SK-N-SH (cell line): Measurements from ENCODE around the gene EDRF1. TPM values are rescaled to one million over a fixed set of nuclear protein-coding genes. Genes with fewer than 3 reads are reported as not detected.

Experiments
- CTCF ChIA-PET: fragments of 300-600, 350-600 bp; formaldehyde crosslinking; extraction: SDS; loops from one replicate; lab custom pipeline; 2021; lab: Yijun Ruan, JAX
- POLR2A ChIA-PET: fragments of 350-600 bp; sonication (Branson Sonifier 250); formaldehyde crosslinking; extraction: SDS; loops from one replicate; lab custom pipeline; 2020; ENCODE audit warnings: antibody characterized with exemption, inconsistent platforms; lab: Yijun Ruan, JAX
- DNase-seq: peaks from one replicate; pipeline ENCODE4 v3.0.0; 2012
- H2AFZ ChIP-seq: fragments of 200-600 bp; sonication (generic); 2 replicates; pipeline ENCODE4 v1.8.1; 2016; ENCODE audit warnings: antibody characterized with exemption, mild to moderate bottlenecking, low read depth
- H3F3A ChIP-seq: fragments of 200-600 bp; sonication (generic); replicated peaks from 2 replicates; pipeline ENCODE3; 2016; ENCODE audit warnings: antibody characterized with exemption, mild to moderate bottlenecking; ENCODE audit not compliant: insufficient read depth
- H3K27ac ChIP-seq, 2 experiments: fragments of 200-500 bp in 1 of 2; fragments of 200-600 bp in 1 of 2; sonication (Bioruptor generic) in 1 of 2; sonication (generic), shearing (Covaris generic) in 1 of 2; 2 replicates each; pipeline versions ENCODE4 v1.5.1 to v1.6.1; 2014 to 2016; ENCODE audit warnings: low read depth in 2 of 2, inconsistent platforms in 1 of 2, low read length in 1 of 2, mild to moderate bottlenecking in 1 of 2, mixed read lengths in 1 of 2
- H3K27me3 ChIP-seq: fragments of 200-600 bp; sonication (generic), shearing (Covaris generic); 2 replicates; pipeline ENCODE4 v1.6.1; 2016; ENCODE audit warnings: mixed run types; ENCODE audit not compliant: insufficient read depth
- H3K36me3 ChIP-seq, 2 experiments: fragments of 200-500 bp in 1 of 2; fragments of 200-600 bp in 1 of 2; sonication (Bioruptor generic) in 1 of 2; sonication (generic) in 1 of 2; replicated peaks in 1 of 2; 2 replicates each; pipeline versions ENCODE3 to v1.5.1; 2014 to 2016; ENCODE audit warnings: low read length in 1 of 2, mild to moderate bottlenecking in 1 of 2; ENCODE audit not compliant: insufficient read depth in 2 of 2, control insufficient read depth in 1 of 2
- H3K4me1 ChIP-seq, 2 experiments: fragments of 200-500 bp in 1 of 2; fragments of 200-600 bp in 1 of 2; sonication (Bioruptor generic) in 1 of 2; sonication (generic), shearing (Covaris generic) in 1 of 2; 2 replicates each; pipeline versions ENCODE4 v1.5.1 to v1.6.1; 2014 to 2016; ENCODE audit warnings: low read depth in 1 of 2, low read length in 1 of 2, mixed run types in 1 of 2; ENCODE audit not compliant: insufficient read depth in 2 of 2, control insufficient read depth in 1 of 2
- H3K4me2 ChIP-seq: fragments of 200-600 bp; sonication (generic), shearing (Covaris generic); 2 replicates; pipeline ENCODE4 v1.6.1; 2017; ENCODE audit warnings: mixed run types
- H3K4me3 ChIP-seq, 2 experiments: fragments of 200-500 bp in 1 of 2; fragments of 200-600 bp in 1 of 2; sonication (Bioruptor generic) in 1 of 2; sonication (generic), shearing (Covaris generic) in 1 of 2; 2 replicates each; pipeline versions ENCODE4 v1.5.1 to v1.8.1; 2014 to 2016; ENCODE audit warnings: low read depth in 2 of 2, inconsistent platforms in 1 of 2, low read length in 1 of 2, mild to moderate bottlenecking in 1 of 2, mixed read lengths in 1 of 2, moderate library complexity in 1 of 2
- H3K79me2 ChIP-seq: fragments of 200-600 bp; sonication (generic); 2 replicates; pipeline ENCODE4 v1.8.1; 2017; ENCODE audit warnings: mild to moderate bottlenecking; ENCODE audit not compliant: insufficient read depth
- H3K9ac ChIP-seq: fragments of 200-600 bp; sonication (generic); 2 replicates; pipeline ENCODE4 v1.6.1; 2017; ENCODE audit warnings: mixed run types
- H3K9me2 ChIP-seq: fragments of 200-600 bp; sonication (generic); 2 replicates; pipeline ENCODE4 v1.6.1; 2017; ENCODE audit warnings: mixed run types
- H3K9me3 ChIP-seq: fragments of 200-600 bp; sonication (generic); 2 replicates; pipeline ENCODE4 v1.6.1; 2017; ENCODE audit warnings: mixed run types, mild to moderate bottlenecking, moderate library complexity
- H4K20me1 ChIP-seq: fragments of 200-600 bp; sonication (generic); 2 replicates; pipeline ENCODE4 v1.6.1; 2017; ENCODE audit warnings: mild to moderate bottlenecking, mixed run types; ENCODE audit not compliant: insufficient read depth
- CHD2 ChIP-seq: fragments of 150-350 bp; IDR thresholded peaks from 2 replicates; pipeline ENCODE4 v1.6.1; 2018; ENCODE audit warnings: low read length; ENCODE audit not compliant: partially characterized antibody
- ELF1 ChIP-seq: IDR thresholded peaks from 2 replicates; pipeline ENCODE4 v1.4.0; 2012
- EP300 ChIP-seq, 2 experiments: IDR thresholded peaks; 2 replicates each; pipeline versions ENCODE4 v1.4.0 to v1.6.1; 2012; ENCODE audit warnings: borderline replicate concordance in 1 of 2, low read depth in 1 of 2, low read length in 1 of 2
- EZH2phosphoT487 ChIP-seq: fragments of 200-600 bp; sonication (generic); IDR thresholded peaks from 2 replicates; pipeline ENCODE4 v1.6.1; 2017; ENCODE audit warnings: low read depth, mixed run types, mild to moderate bottlenecking, antibody characterized with exemption, moderate library complexity, borderline replicate concordance
- FOSL2 ChIP-seq: IDR thresholded peaks from 2 replicates; pipeline ENCODE4 v1.4.0; 2012; ENCODE audit warnings: low read depth, mild to moderate bottlenecking, moderate library complexity, borderline replicate concordance
- FOXJ3 ChIP-seq: sonication (generic); formaldehyde crosslinking; IDR thresholded peaks from 2 replicates; pipeline ENCODE4 v1.5.1; 2020; ENCODE audit warnings: mild to moderate bottlenecking, missing genetic modification reagents
- GABPA ChIP-seq: IDR thresholded peaks from 2 replicates; pipeline ENCODE4 v1.4.0; 2012; ENCODE audit warnings: low read depth, mild to moderate bottlenecking
- GATA2 ChIP-seq: sonication (generic); formaldehyde crosslinking; IDR thresholded peaks from 2 replicates; pipeline ENCODE4 v1.5.0; 2020; ENCODE audit warnings: mild to moderate bottlenecking, missing genetic modification reagents
- JUND ChIP-seq: IDR thresholded peaks from 2 replicates; pipeline ENCODE4 v1.4.0; 2012
- MAX ChIP-seq: IDR thresholded peaks from 2 replicates; pipeline ENCODE4 v1.4.0; 2012; ENCODE audit warnings: low read depth
- MEF2A ChIP-seq: IDR thresholded peaks from 2 replicates; pipeline ENCODE4 v1.4.0; 2012; ENCODE audit warnings: low read depth, borderline replicate concordance
- MXI1 ChIP-seq: IDR thresholded peaks from 2 replicates; pipeline ENCODE4 v1.6.1; 2012; ENCODE audit warnings: mild to moderate bottlenecking, low read depth, low read length, improper control_type of control experiment
- NFIC ChIP-seq: IDR thresholded peaks from 2 replicates; pipeline ENCODE4 v1.4.0; 2012; ENCODE audit warnings: borderline replicate concordance
- NRF1 ChIP-seq: IDR thresholded peaks from 2 replicates; pipeline ENCODE4 v1.6.1; 2012; ENCODE audit warnings: low read depth, mild to moderate bottlenecking, low read length
- PBX3 ChIP-seq: IDR thresholded peaks from 2 replicates; pipeline ENCODE4; 2012
- POLR2AphosphoS5 ChIP-seq: IDR thresholded peaks from 2 replicates; pipeline ENCODE4 v1.6.1; 2012; ENCODE audit warnings: low read depth, low read length
- RAD21 ChIP-seq: IDR thresholded peaks from 2 replicates; pipeline ENCODE4 v1.6.1; 2012; ENCODE audit warnings: mild to moderate bottlenecking, low read length
- RCOR1 ChIP-seq: fragments of 150-350 bp; IDR thresholded peaks from 2 replicates; pipeline ENCODE4 v1.6.1; 2017; ENCODE audit warnings: antibody characterized with exemption, low read length
- RFX5 ChIP-seq: IDR thresholded peaks from 2 replicates; pipeline ENCODE4 v1.6.1; 2012; ENCODE audit warnings: mild to moderate bottlenecking, improper control_type of control experiment, low read length
- RXRA ChIP-seq: IDR thresholded peaks from 2 replicates; pipeline ENCODE4 v1.4.0; 2012; ENCODE audit warnings: low read depth, mild to moderate bottlenecking, borderline replicate concordance
- SIN3A ChIP-seq: IDR thresholded peaks from 2 replicates; pipeline ENCODE4 v1.6.1; 2012; ENCODE audit warnings: low read depth, mild to moderate bottlenecking, low read length, moderate library complexity, borderline replicate concordance
- TAF1 ChIP-seq: IDR thresholded peaks from 2 replicates; pipeline ENCODE4 v1.6.1; 2012; ENCODE audit warnings: low read depth, mild to moderate bottlenecking, low read length, moderate library complexity, borderline replicate concordance
- TCF12 ChIP-seq: IDR thresholded peaks from 2 replicates; pipeline ENCODE4 v1.4.0; 2012
- TEAD4 ChIP-seq: IDR thresholded peaks from 2 replicates; pipeline ENCODE4 v1.4.0; 2012; ENCODE audit warnings: mild to moderate bottlenecking, borderline replicate concordance; ENCODE audit not compliant: insufficient read depth
- USF1 ChIP-seq: IDR thresholded peaks from 2 replicates; pipeline ENCODE4 v1.4.0; 2012; ENCODE audit warnings: low read depth, borderline replicate concordance
- YY1 ChIP-seq: IDR thresholded peaks from 2 replicates; pipeline ENCODE4 v1.4.0; 2012; ENCODE audit warnings: low read depth, mild to moderate bottlenecking
- WGBS: methylation state at CpG from one replicate; pipeline ENCODE4 v1.1.6; 2017; ENCODE audit warnings: low lambda C conversion rate; 5-methylcytosine and 5-hydroxymethylcytosine counted together
- polyA plus RNA-seq, 3 experiments: library from polyadenylated mRNA; depleted of rRNA; stranded (reverse); fragments of >200 nt; gene quantifications; 2 replicates each; pipeline ENCODE4 v1.2.3, GENCODE V29; 2012
- TF ChIP-seq, protein P1 (sequence below): fragments of 150-350 bp; IDR thresholded peaks from 2 replicates; pipeline ENCODE4 v1.6.1; 2017; ENCODE audit warnings: antibody characterized with exemption, low read length, low read depth, borderline replicate concordance
- TF ChIP-seq, protein P2 (sequence below): fragments of 150-350 bp; IDR thresholded peaks from 2 replicates; pipeline ENCODE4 v1.6.1; 2016; ENCODE audit warnings: mild to moderate bottlenecking, low read depth, low read length
- TF ChIP-seq, protein P3 (sequence below): IDR thresholded peaks from 2 replicates; pipeline ENCODE4 v1.6.1; 2012; ENCODE audit warnings: mild to moderate bottlenecking, low read depth, low read length, moderate library complexity

The EDRF1 gene
- polyA plus RNA-seq, 1 of the 3 experiments (the other 2 are of a cell fraction) = 19.2 TPM

GRCh38 chr10:125694883-125695282 is 24.6 kb upstream of the EDRF1 start:
- WGBS = 22% methylated on average over 1 of the region's 1 CpG
- H3K4me1 ChIP-seq = peaks cover 5 to 10% of the 10 kb centered on the region in 2 experiments; a peak in 2 of 4 replicates
- no peaks in the 10 kb centered on the region for H3K9me2 ChIP-seq
- ChIA-PET POLR2A (no interaction called here), CTCF (no interaction called here)
- H3K79me2 ChIP-seq = no peaks in the 10 kb centered on the region
- H3K27ac ChIP-seq = no peak overlapping the region
- no peaks in the 10 kb centered on the region for H3K27me3 ChIP-seq
- no peaks in the 10 kb centered on the region for H3F3A ChIP-seq
- no peak overlapping the region for H3K9ac ChIP-seq
- no peak for DNase-seq
- peak overlapping the region; percentile 4; the same call in 1 of the 2 replicates for H3K4me2 ChIP-seq
- no peaks in the 10 kb centered on the region for H3K36me3 ChIP-seq
- no peaks in the 10 kb centered on the region for H4K20me1 ChIP-seq
- no peaks in the 10 kb centered on the region for H3K9me3 ChIP-seq
- H2AFZ ChIP-seq = peak overlapping the region; percentile 3; the same call in 1 of the 2 replicates
- no peak overlapping the region for H3K4me3 ChIP-seq
- TF ChIP-seq USF1 = no peak
- no peak for TF ChIP-seq RFX5
- TF ChIP-seq, protein P1, sequence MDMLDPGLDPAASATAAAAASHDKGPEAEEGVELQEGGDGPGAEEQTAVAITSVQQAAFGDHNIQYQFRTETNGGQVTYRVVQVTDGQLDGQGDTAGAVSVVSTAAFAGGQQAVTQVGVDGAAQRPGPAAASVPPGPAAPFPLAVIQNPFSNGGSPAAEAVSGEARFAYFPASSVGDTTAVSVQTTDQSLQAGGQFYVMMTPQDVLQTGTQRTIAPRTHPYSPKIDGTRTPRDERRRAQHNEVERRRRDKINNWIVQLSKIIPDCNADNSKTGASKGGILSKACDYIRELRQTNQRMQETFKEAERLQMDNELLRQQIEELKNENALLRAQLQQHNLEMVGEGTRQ = no peak
- no peak for TF ChIP-seq RAD21
- TF ChIP-seq JUND = peak; percentile 20; the same call in 1 of the 2 replicates
- TF ChIP-seq NFIC = no peak
- TF ChIP-seq ELF1 = no peak
- TF ChIP-seq, protein P2, sequence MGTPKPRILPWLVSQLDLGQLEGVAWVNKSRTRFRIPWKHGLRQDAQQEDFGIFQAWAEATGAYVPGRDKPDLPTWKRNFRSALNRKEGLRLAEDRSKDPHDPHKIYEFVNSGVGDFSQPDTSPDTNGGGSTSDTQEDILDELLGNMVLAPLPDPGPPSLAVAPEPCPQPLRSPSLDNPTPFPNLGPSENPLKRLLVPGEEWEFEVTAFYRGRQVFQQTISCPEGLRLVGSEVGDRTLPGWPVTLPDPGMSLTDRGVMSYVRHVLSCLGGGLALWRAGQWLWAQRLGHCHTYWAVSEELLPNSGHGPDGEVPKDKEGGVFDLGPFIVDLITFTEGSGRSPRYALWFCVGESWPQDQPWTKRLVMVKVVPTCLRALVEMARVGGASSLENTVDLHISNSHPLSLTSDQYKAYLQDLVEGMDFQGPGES = no peak
- TF ChIP-seq YY1 = no peak
- TF ChIP-seq FOSL2 = 0 out of 2 replicates have a peak, but pooled peaks have one; percentile 7
- TF ChIP-seq SIN3A = no peak
- TF ChIP-seq POLR2AphosphoS5 = no peak
- no peak for TF ChIP-seq TAF1
- TF ChIP-seq PBX3 = no peak
- TF ChIP-seq TEAD4 = no peak
- TF ChIP-seq FOXJ3 (CRISPR knock-in tag) = no peak
- TF ChIP-seq GATA2 = no peak
- TF ChIP-seq MEF2A = no peak
- no peak for TF ChIP-seq CHD2
- no peak for TF ChIP-seq MAX
- TF ChIP-seq, protein P3, sequence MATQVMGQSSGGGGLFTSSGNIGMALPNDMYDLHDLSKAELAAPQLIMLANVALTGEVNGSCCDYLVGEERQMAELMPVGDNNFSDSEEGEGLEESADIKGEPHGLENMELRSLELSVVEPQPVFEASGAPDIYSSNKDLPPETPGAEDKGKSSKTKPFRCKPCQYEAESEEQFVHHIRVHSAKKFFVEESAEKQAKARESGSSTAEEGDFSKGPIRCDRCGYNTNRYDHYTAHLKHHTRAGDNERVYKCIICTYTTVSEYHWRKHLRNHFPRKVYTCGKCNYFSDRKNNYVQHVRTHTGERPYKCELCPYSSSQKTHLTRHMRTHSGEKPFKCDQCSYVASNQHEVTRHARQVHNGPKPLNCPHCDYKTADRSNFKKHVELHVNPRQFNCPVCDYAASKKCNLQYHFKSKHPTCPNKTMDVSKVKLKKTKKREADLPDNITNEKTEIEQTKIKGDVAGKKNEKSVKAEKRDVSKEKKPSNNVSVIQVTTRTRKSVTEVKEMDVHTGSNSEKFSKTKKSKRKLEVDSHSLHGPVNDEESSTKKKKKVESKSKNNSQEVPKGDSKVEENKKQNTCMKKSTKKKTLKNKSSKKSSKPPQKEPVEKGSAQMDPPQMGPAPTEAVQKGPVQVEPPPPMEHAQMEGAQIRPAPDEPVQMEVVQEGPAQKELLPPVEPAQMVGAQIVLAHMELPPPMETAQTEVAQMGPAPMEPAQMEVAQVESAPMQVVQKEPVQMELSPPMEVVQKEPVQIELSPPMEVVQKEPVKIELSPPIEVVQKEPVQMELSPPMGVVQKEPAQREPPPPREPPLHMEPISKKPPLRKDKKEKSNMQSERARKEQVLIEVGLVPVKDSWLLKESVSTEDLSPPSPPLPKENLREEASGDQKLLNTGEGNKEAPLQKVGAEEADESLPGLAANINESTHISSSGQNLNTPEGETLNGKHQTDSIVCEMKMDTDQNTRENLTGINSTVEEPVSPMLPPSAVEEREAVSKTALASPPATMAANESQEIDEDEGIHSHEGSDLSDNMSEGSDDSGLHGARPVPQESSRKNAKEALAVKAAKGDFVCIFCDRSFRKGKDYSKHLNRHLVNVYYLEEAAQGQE = no peak
- TF ChIP-seq MXI1 = no peak
- peak in 1 of 2 experiments; percentile 12; a peak in 1 of 4 replicates for TF ChIP-seq EP300 (IDR thresholded peaks at IDR 0.05; ENCODE audit: borderline replicate concordance in 1 of 2, low read depth in 1 of 2, low read length in 1 of 2)
- no peak for TF ChIP-seq NRF1
- no peak for TF ChIP-seq GABPA
- peak; percentile 35; the same call in 1 of the 2 replicates for TF ChIP-seq RXRA
- TF ChIP-seq EZH2phosphoT487 = no peak
- no peak for TF ChIP-seq RCOR1
- TF ChIP-seq TCF12 = 0 out of 2 replicates have a peak, but pooled peaks have one; percentile 15
